NCI-H1694 treated with DMSO at 0.1 percent for 48 hours (cell line): ENCODE results near the gene CACTIN.
"Not testable (repeated sequence)": the region's sequence is repeated elsewhere in the genome, so short reads cannot be mapped to it uniquely, and the experiment has no call there.

ENCODE experiments used
- DNase-seq: peaks from one replicate; lab custom pipeline; 2025; lab: John Stamatoyannopoulos, UW

Gene CACTIN

DNA sequence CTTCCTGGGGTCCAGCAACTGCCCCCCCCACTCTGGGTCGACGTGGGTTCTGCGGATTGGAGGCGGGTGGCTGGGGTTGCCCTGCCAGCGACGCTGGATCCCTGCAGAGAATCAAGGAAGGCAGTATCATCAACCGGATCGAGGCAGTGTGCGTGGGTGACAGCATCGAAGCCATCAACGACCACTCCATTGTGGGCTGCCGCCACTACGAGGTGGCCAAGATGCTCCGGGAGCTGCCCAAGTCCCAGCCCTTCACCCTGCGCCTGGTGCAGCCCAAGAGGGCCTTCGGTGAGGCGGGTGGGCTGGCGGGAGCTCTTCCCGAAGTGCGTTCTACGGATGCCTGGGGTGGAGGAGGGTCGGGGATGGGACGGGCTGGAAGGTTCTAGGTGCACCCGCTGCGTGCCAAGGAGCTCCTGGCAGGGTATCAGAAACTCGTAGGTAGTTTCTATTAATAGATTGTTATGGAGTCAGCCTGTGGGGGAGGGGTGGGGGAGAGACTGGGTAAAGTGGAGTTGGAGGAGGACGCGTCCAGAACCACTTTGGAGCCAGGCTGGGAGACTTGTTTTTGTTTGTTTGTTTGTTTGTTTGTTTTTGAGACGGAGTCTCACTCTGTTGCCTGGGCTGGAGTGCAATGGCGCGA lies 39.8 kb downstream of the CACTIN start:
- no peak for DNase-seq

DNA sequence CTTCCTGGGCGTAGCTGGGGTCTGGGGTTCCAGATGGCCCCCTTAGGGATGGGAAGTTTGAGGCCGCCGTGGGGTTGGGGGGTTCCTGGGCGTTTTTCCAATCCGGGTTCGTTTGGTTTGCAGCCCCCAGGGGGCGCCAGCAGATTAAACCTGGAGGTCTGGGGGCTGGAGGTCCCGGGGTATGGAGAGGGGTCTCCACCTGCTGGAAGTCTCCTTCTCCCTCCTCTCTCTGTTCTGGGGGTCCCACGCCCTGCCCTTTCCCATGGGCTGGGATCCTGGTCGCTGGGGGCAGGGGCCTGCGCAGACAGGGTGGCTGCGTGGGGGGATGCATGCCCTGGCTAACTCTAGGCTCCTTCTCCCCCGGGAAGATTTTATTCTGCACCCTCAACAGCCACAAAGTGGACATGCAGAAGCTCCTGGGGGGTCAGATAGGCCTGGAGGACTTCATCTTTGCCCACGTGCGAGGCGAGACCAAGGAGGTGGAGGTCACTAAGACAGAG lies 40.4 kb downstream of the CACTIN start:
- DNase-seq, result no peak

DNA sequence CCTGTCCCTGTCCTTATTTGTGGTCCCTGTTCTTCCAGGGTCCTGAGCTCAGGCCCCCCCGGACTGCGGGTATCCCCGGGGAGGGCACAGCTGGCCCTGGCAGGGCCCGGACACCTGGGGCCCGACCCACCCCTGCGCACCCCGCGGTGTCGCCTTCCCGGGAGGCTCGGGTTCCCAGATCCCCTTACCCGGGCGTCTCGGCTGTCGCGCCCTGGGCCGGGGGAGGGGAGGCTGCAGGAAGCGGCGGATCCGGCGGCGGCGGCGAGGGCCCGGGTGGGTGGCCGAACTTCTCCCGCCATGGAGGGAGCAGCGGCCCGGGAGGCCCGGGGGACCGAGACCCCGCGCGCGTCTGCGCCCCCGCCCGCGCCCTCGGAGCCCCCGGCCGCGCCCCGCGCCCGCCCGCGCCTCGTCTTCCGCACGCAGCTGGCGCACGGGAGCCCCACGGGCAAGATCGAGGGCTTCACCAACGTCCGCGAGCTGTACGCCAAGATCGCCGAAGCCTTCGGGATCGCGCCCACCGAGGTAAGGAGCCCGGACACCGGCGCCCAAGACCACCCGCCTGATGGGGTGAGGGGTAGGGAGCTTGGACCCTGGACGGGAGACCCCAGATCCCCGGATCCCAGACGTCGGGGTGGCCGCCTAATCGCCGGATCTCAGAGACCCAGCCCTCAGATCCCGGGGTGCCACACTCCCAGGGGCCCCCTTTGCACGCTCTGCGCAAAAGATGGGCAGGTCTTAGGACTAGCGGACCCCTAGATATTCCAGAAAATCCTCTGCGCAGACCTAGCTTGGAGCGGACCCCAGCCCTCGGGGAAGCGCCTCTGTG lies 41.1 kb downstream of the CACTIN start, which contains the start of gene GIPC3:
Gene GIPC3, plus strand, starts transcription at position 178 of the 826 bp plus-strand sequence. Its CDS starts 120 bp downstream, at position 298.
- no peak for DNase-seq

GRCh38 chr19:3584036-3584802 lies 42.4 kb downstream of the CACTIN start:
- not testable (repeated sequence) for DNase-seq

GRCh38 chr19:3581792-3582191 lies 44.8 kb downstream of the CACTIN start:
- not testable (repeated sequence) for DNase-seq

GRCh38 chr19:3580156-3580934 lies 46.2 kb downstream of the CACTIN start:
- no peak for DNase-seq

DNA sequence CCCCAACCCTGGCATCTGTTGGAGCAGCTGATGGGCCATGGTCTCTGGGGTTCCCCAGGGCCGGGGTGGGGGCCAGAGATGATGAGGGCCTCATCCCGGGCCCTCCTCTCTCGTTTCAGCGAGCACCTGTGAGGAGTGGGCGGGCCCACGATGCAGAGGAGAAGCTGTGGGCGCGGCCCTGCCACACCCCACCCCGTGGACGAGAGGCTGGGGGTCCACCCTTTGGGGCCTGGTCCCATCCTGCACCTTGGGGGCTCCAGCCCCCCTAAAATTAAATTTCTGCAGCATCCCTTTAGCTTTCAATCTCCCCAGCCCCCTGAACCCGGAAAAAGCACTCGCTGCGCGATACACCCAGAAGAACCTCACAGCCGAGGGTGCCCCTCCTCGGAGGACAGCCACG lies 48.2 kb downstream of the CACTIN start:
- no peak for DNase-seq

- no peak for DNase-seq
These were observed 48.8 kb downstream of the CACTIN start for GRCh38 chr19:3577723-3578344.

DNA sequence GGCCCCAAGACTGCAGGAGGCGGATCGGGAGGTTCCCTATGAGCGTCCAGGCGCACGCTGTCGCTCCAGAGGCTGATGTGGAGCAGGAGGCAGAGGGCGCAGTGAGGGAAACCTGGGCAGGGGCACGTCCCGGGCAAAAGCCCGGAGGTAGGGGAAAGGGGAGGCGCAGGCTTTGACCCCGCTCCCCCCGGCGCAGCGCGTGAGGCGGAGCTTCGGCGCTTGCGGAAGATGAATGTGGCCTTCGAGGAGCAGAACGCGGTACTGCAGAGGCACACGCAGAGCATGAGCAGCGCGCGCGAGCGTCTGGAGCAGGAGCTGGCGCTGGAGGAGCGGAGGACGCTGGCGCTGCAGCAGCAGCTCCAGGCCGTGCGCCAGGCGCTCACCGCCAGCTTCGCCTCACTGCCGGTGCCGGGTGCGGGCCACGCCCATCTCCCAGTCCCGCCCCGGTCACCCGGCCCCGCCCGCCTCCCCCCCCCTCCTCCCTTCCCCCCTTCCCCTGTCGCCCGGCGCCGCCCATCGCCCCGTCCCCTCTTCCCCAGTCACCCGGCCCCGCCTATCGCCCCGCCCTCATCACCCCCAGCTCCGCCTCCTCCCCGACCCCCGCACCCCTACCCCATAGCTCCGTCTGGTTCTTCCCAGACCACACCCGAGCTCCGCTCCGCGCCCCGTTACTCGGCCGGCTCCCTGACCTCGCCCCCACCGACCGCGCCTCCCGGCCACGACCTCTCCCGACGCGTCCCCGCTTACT lies 49.7 kb downstream of the CACTIN start:
- DNase-seq, result no peak

GRCh38 chr19:3575949-3576673 lies 50.5 kb downstream of the CACTIN start:
- no peak for DNase-seq

DNA sequence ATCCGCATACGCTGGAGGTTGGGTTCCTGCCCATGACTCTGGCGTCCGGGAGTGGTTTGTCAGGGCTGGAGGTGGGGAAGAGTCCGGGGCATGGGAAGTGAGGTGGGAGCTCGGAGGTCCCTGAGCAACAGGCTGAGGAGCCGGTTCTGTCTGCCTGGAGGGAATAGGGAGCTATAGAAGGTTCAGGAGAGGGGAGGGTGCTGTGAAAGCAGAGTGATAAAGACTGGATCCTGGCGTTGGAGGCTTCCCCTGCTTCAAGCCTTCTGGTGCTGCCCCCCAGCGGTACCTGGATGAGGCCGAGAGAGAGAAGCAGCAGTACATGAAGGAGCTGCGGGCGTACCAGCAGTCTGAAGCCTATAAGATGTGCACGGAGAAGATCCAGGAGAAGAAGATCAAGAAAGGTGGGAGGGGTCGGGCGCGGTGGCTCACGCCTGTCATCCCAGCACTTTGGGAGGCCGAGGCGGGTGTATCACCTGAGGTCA lies 51.3 kb downstream of the CACTIN start:
- DNase-seq, result peak; percentile 28

GRCh38 chr19:3573858-3574637 lies 52.5 kb downstream of the CACTIN start:
- DNase-seq, result peak; percentile 39

DNA sequence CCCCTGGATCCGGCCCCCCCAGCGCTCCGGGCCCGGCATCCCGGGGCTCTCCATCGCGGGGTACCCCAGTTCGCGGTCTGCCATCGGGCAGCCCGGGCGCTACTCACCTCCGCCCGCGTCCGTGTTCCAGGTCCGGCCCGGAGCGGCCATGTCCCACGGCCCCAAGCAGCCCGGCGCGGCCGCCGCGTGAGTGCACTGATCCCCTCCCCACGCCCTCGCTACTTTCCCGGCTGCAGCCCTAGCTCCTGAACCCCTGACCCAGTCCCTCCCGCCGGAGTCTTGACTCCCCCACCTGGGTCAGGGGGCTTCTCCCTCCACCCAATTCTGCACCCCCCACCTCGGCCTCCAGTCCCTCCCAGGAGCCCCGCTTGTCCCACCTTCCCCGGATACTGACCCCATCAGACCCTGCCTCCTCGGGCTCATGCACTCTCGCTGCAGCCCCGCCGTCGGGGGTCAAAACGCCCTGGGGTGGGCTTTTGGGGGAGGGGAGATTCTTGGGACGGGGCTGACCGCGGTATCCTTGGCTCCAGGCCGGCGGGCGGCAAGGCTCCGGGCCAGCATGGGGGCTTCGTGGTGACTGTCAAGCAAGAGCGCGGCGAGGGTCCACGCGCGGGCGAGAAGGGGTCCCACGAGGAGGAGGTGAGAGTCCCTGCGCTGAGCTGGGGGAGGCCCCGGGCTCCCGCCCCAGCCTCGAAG lies 53.3 kb downstream of the CACTIN start:
- no peak for DNase-seq

DNA sequence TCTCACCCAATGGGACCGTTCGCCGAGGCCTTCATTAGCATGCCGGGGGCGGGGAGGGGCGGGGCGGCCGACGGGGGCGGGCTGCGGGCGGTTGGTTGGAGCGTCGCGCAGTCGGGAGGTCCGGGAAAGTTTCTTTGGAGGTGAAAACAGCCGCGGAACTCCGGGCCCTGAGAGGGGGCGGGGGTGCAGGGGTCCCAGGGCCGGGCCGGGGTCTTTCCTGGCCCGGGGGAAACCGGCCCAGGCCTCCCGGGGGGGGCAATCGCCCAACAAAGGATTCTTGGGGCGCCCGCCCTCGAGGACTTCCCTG lies 53.8 kb downstream of the CACTIN start, which contains the start of gene HMG20B:
Gene HMG20B, plus strand, starts transcription at position 90 of the 307 bp plus-strand sequence. CDS start 366 bp downstream, outside the sequence.
- DNase-seq, result no peak

- DNase-seq, result peak; percentile 94
These were observed 54.3 kb downstream of the CACTIN start for GRCh38 chr19:3572132-3572854.

DNA sequence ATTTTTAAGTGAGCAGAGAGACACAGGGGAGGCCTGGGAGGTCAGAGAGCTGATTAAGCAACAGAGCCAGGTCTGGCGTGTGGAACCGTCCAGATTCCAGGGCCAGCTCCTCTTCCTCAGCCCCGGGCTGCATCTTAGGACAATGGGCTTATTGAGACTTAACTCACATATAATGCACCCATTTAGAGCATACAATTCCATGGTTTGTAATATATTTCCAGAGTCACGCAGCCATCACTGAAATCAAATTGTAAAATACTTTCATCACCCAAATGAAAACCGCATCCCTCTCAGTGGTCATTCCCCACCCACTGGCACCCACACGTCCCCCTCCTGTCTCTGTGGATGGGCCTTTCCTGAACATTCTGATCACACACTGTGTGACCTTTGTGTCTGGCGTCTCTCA lies 56.0 kb downstream of the CACTIN start:
- no peak for DNase-seq

- DNase-seq, result not testable (repeated sequence)
These were observed 56.5 kb downstream of the CACTIN start for GRCh38 chr19:3570042-3570441.
